HEK293T (cell line): Measurements from ENCODE around the gene BMF.

Source experiments
- CTCF ChIA-PET: fragments of 350-600 bp; formaldehyde crosslinking; extraction: SDS; loops from one replicate; lab custom pipeline; 2021; ENCODE audit warnings: antibody characterized with exemption, inconsistent platforms; lab: Yijun Ruan, JAX
- POLR2A ChIA-PET: fragments of 350-600 bp; formaldehyde crosslinking; extraction: SDS; loops from one replicate; lab custom pipeline; 2020; ENCODE audit warnings: antibody characterized with exemption, inconsistent platforms; lab: Yijun Ruan, JAX
- DNase-seq: peaks from one replicate; pipeline ENCODE4 v3.0.0; 2012; ENCODE audit warnings: mixed read lengths; ENCODE audit errors: extremely low spot score
- ARNT ChIP-seq: fragments of 450-650 bp; IDR thresholded peaks from 2 replicates; pipeline ENCODE4 v1.6.1; 2017; ENCODE audit warnings: mild to moderate bottlenecking
- BHLHE40 ChIP-seq: fragments of 450-650 bp; IDR thresholded peaks from 2 replicates; pipeline ENCODE4 v1.6.1; 2016; ENCODE audit warnings: mild to moderate bottlenecking, moderate library complexity, borderline replicate concordance
- CTBP1 ChIP-seq: fragments of 450-650 bp; IDR thresholded peaks from 2 replicates; pipeline ENCODE4 v1.6.1; 2016; ENCODE audit warnings: borderline replicate concordance
- ELF4 ChIP-seq: fragments of 450-650 bp; IDR thresholded peaks from 2 replicates; pipeline ENCODE4 v1.6.1; 2017; ENCODE audit warnings: antibody characterized with exemption
- FOXA1 ChIP-seq: fragments of 450-650 bp; IDR thresholded peaks from 2 replicates; pipeline ENCODE4 v1.6.1; 2016; ENCODE audit warnings: mild to moderate bottlenecking
- FOXK2 ChIP-seq: fragments of 450-650 bp; IDR thresholded peaks from 2 replicates; pipeline ENCODE4 v1.6.1; 2016; ENCODE audit warnings: mild to moderate bottlenecking
- FOXM1 ChIP-seq: fragments of 450-650 bp; IDR thresholded peaks from 2 replicates; pipeline ENCODE4 v1.6.1; 2017; ENCODE audit warnings: mild to moderate bottlenecking, borderline replicate concordance
- HDGF ChIP-seq: fragments of 450-650 bp; IDR thresholded peaks from 2 replicates; pipeline ENCODE4 v1.6.1; 2017; ENCODE audit warnings: antibody characterized with exemption, borderline replicate concordance
- L3MBTL2 ChIP-seq: fragments of 450-650 bp; conservative IDR thresholded peaks from 2 replicates; pipeline ENCODE4 v1.6.1; 2016; ENCODE audit warnings: mild to moderate bottlenecking
- LEF1 ChIP-seq: fragments of 450-650 bp; IDR thresholded peaks from 2 replicates; pipeline ENCODE4 v1.6.1; 2017; ENCODE audit warnings: mild to moderate bottlenecking, borderline replicate concordance
- NFRKB ChIP-seq: fragments of 450-650 bp; IDR thresholded peaks from 2 replicates; pipeline ENCODE4 v1.6.1; 2016; ENCODE audit warnings: mild to moderate bottlenecking, moderate library complexity
- PKNOX1 ChIP-seq: fragments of 450-650 bp; IDR thresholded peaks from 2 replicates; pipeline ENCODE4 v1.6.1; 2016
- SP1 ChIP-seq: fragments of 450-650 bp; IDR thresholded peaks from 2 replicates; pipeline ENCODE4 v1.6.1; 2017
- SUZ12 ChIP-seq: fragments of 450-650 bp; IDR thresholded peaks from 2 replicates; pipeline ENCODE4 v1.6.1; 2016; ENCODE audit warnings: mild to moderate bottlenecking
- TARDBP ChIP-seq: fragments of 450-650 bp; IDR thresholded peaks from 2 replicates; pipeline ENCODE4 v1.6.1; 2016
- ZNF384 ChIP-seq: fragments of 450-650 bp; IDR thresholded peaks from 2 replicates; pipeline ENCODE4 v1.6.1; 2016

BMF gene

GRCh38 chr15:40095371-40096093, 13.1 kb downstream of the BMF start:
- POLR2A ChIA-PET = interaction anchor here (0.8 to 2.1 kb wide), 5 partner anchors 11 to 57 kb away, joined by 3 to 6 read pairs (median 3); no protein-coding TSS in a partner anchor
- DNase-seq = no peak
- CTCF ChIA-PET = interaction anchor here (0.5 to 1.5 kb wide), 3 partner anchors 9 to 327 kb away, joined by 3 to 4 read pairs (median 3); no protein-coding TSS in a partner anchor
- no peak for TF ChIP-seq CTBP1
- TF ChIP-seq HDGF = no peak
- no peak for TF ChIP-seq FOXK2
- no peak for TF ChIP-seq NFRKB
- TF ChIP-seq SP1 = no peak
- TF ChIP-seq LEF1 = no peak
- TF ChIP-seq ELF4 = no peak
- no peak for TF ChIP-seq FOXA1
- no peak for TF ChIP-seq TARDBP
- TF ChIP-seq ZNF384 = no peak
- TF ChIP-seq SUZ12 = no peak
- no peak for TF ChIP-seq BHLHE40
- no peak for TF ChIP-seq ARNT
- no peak for TF ChIP-seq FOXM1
- TF ChIP-seq L3MBTL2 = no peak
- TF ChIP-seq PKNOX1 = no peak

DNA sequence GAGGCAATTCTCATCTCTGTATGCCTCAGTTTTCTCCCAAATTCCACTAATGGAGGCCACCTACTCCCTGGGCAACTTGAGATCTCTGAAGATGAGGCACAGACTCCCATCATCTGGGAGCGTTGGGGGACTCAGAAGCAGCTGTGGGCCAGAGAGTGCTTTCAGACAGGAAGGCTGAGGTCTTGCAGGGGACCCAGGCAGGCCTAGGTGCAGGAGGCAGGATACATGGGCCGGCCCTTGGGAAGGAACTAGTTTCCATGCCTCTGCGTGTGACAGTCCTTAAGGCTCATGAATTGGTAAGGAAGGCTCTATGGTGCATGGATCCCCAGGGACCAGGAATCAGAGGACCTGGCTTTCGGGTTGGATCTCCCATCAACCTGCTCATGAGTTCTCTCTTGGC, 14.5 kb downstream of the BMF start:
- CTCF ChIA-PET = interaction anchor here (0.5 to 2.1 kb wide), 2 partner anchors 10 to 231 kb away, joined by 4 to 16 read pairs; no protein-coding TSS in a partner anchor
- DNase-seq = no peak
- TF ChIP-seq PKNOX1 (no peak), TARDBP (no peak), FOXA1 (no peak), L3MBTL2 (no peak), FOXK2 (no peak), NFRKB (no peak), SUZ12 (no peak)
- POLR2A ChIA-PET = interaction anchor here (3.6 to 4.5 kb wide), 2 partner anchors 11 to 17 kb away, joined by 14 to 32 read pairs; no protein-coding TSS in a partner anchor

DNA sequence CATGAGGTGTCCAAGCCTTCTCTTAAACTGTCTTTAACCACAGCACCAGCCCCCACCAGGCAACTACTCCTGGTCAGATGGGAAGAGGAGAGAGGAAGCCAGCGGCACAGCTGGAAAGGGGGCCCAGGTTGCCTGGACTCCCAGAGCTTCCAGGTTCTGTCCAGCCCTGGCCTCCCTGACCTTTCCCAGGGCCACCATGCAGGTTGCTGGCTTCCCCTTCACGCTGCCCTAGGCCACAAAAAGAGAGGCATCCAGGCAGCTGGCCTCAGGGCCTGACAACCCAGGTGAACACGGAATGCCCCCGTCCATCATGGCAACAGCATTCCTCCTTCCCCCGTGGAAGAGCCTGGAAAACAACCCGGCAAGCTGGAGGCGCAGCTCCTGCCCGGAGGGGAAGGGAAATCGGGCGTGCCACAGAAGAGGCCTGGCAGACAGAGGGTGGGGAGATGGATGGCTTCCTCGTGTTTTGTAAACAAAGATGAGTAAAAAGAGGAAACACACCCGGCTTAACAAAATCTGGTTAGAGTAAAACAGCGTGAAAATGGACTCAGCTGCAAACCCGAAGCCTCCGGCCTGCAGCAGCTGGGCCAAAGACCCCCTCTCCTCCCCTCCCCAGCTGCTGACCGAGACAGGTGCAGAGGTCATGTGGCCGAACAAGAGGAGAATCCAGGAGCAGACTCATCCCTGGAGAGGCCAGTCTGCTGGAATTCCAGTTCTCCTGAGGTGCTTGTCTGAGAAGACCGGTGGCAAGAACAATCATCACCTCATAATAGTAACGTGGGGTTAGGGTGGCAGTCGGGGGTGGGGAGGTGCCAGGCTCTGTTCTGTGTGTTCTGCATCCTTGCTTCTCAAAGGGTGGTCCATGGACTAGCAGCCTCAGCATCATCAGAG, 15.5 kb downstream of the BMF start:
- ChIA-PET POLR2A (interaction anchor here (1.2 to 4.5 kb wide), 4 partner anchors 12 to 27 kb away, joined by 3 to 32 read pairs (median 9); no protein-coding TSS in a partner anchor), CTCF (interaction anchor here (2.1 kb wide), 1 partner anchor 11 kb away, joined by 16 read pairs; no protein-coding TSS in a partner anchor)
- TF ChIP-seq BHLHE40 (no peak), FOXK2 (no peak), L3MBTL2 (no peak), LEF1 (no peak), HDGF (no peak), TARDBP (no peak), SUZ12 (no peak), FOXM1 (no peak), FOXA1 (no peak), PKNOX1 (no peak; the same call in 1 of the 2 replicates), ELF4 (no peak), NFRKB (no peak), ARNT (no peak), ZNF384 (no peak), SP1 (no peak), CTBP1 (no peak)
- DNase-seq = no peak

DNA sequence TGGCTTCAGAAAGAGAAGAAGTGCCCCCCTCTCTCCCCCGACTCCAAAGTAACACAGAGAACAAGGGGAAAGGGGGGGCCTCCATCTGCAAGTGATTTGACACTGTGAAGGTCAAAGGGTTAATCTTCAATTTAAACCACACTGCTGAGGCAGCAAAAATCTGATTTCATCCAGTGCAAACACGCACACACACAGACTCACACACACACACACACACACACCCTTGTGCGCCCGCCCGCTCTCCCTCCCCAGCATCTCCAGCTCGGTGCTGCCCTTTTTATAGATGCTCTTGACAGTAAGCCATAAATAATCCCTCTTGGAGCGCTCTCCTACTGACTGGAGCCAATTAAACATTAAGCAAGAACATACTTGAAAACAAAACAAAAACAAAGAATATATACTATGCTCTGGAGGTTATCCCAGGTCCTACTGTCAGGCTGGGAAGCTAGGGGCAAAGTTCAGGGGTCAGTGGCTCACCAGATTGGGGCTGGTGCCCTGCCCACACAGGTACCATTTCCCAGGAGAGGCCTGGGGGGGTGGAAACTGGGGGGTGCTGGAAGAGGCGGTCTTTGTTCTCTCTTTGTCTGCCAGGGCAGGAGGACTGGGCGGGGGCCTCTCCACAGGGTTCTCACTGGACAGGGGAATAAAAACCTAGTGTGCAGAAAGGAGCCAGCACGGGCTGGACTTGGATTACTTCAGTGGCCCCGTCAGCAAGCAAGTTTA, 16.3 kb downstream of the BMF start:
- TF ChIP-seq FOXA1 (no peak), PKNOX1 (peak; percentile 96), ZNF384 (no peak), SUZ12 (no peak), TARDBP (peak; percentile 57; the same call in 1 of the 2 replicates), FOXK2 (no peak), FOXM1 (peak; percentile 76; the same call in 1 of the 2 replicates), BHLHE40 (no peak), L3MBTL2 (peak; percentile 38; the same call in 1 of the 2 replicates), CTBP1 (peak; percentile 97), SP1 (no peak), ARNT (no peak; the same call in 1 of the 2 replicates)
- no peak for DNase-seq
- CTCF ChIA-PET = interaction anchor here (0.7 to 2.1 kb wide), 2 partner anchors 12 kb away, joined by 5 to 16 read pairs; no protein-coding TSS in a partner anchor
- POLR2A ChIA-PET = interaction anchor here (0.8 to 4.5 kb wide), 6 partner anchors 9 to 69 kb away, joined by 3 to 32 read pairs (median 5); partner anchors contain the start of gene BUB1B
